HG03159 (cell line): Measurements from ENCODE around the gene SDR42E1.

Source experiments
- ATAC-seq: cut with Tn5 transposase; IDR thresholded peaks from one replicate; pipeline ENCODE4 v1.9.1; 2021; ENCODE audit warnings: mild to moderate bottlenecking, moderate library complexity; ENCODE audit not compliant: unreplicated experiment

SDR42E1 gene

DNA sequence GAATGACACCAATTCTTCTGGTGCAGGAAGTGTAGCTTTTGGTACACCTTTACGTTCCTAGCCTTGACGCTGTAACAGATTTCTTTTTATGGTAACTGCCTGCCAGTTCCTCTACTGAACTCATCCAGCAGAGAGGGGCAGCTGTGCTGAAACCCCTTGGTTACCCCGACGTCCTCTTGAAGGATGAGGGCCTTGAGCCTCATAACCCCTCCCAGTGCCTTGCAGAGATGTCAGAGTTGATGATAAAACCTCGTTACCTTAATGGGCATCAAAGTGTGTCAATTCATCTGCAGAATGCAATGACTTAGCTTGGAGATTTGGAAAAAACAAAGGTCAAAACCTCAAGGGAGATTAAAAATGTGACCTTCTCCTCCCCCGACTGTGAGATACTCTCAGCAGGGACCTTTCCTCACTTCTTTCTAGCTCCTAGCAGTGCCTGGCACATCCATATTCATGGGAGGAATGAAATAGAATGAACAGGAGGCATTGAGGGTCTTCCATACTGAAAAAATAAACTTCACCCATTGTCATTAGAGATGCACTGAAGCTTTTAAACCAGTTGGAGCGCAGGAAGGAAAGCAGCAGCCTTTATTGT, 69.2 kb downstream of the SDR42E1 start:
- ATAC-seq, result no peak

GRCh38 chr16:81940781-81941560, 70.3 kb downstream of the SDR42E1 start:
- ATAC-seq, result no peak

DNA sequence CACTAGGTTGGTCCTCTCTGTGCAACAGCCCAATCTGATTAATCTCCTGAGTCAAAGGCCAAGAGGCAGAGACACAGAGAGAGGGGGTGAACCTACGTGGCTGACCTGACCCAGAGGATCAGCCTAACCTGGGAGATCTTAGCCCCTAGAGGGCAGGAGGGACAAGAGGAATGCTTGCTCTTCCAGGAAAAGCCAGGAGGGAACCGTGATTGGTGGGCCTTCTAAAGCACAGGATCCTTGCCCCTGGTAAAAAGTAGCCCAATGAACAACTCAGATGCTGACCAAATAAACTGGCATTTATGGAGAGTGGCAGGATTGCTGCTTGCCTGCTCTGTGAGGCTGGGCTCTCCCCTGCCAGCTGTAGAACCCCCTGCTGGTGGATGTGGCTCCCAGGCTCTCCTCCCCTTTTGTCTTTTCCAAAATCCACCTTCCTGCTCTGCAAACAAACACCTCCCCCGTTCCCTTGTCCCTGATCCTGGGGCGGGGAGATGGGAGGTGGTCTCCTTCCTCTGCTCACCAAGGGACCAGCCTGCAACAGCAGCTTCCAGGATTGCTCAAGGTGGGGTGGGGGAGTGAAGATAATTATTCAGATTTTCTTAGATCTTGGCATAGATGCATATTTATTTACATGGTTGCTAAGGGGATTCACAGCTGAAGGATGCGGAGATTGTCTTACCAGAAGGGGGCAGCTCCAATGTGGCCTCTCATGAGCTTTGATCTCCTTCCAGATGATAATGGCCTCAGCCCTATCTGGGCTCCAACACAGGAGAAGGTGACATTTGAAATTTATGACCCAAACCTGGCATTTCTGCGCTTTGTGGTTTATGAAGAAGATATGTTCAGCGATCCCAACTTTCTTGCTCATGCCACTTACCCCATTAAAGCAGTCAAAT, 71.9 kb downstream of the SDR42E1 start:
- no peak for ATAC-seq
